DMS153 (cell line): ENCODE results near the gene TCF15.

Experiments used
- DNase-seq: peaks from one replicate; lab custom pipeline; 2025; lab: John Stamatoyannopoulos, UW

The TCF15 gene, protein sequence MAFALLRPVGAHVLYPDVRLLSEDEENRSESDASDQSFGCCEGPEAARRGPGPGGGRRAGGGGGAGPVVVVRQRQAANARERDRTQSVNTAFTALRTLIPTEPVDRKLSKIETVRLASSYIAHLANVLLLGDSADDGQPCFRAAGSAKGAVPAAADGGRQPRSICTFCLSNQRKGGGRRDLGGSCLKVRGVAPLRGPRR

GRCh38 chr20:610130-611046 lies at the start of gene TCF15:
Gene TCF15 (minus strand): TSS chr20:610309. CDS start chr20:610237, 72 bp downstream.
- DNase-seq, result no peak

DNA sequence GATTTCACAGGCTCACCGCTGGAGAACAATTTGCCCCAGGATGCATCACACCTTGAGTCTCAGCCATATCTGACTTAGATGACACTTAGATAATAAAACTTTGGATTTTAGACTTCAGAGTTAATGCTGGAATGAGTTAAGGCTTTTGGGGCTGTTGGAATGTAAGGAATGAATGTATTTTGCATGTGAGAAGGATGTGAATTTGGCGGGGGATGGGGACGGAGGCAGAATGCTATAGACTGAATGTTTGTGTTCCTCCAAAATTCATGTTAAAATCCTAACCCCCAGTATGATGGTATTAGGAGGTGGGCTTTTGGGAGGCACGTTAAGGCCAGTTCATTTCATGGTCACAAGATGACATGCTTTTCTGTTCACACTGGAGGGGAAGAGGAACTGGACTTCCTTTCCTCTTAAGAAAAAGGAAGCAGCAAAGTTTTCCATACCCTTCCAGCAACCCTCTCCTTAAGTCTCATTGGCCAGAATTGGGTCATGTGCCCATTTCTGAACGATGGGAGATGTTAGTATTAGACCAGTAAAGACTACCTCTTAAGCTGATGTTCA lies 48.7 kb upstream of the TCF15 start:
- no peak for DNase-seq

GRCh38 chr20:658202-658601 lies 48.1 kb upstream of the TCF15 start:
- no peak for DNase-seq

GRCh38 chr20:655726-656624 lies 45.9 kb upstream of the TCF15 start:
- DNase-seq, result no peak

- DNase-seq, result no peak
Measured at GRCh38 chr20:654417-654750, 44.3 kb upstream of the TCF15 start.

DNA sequence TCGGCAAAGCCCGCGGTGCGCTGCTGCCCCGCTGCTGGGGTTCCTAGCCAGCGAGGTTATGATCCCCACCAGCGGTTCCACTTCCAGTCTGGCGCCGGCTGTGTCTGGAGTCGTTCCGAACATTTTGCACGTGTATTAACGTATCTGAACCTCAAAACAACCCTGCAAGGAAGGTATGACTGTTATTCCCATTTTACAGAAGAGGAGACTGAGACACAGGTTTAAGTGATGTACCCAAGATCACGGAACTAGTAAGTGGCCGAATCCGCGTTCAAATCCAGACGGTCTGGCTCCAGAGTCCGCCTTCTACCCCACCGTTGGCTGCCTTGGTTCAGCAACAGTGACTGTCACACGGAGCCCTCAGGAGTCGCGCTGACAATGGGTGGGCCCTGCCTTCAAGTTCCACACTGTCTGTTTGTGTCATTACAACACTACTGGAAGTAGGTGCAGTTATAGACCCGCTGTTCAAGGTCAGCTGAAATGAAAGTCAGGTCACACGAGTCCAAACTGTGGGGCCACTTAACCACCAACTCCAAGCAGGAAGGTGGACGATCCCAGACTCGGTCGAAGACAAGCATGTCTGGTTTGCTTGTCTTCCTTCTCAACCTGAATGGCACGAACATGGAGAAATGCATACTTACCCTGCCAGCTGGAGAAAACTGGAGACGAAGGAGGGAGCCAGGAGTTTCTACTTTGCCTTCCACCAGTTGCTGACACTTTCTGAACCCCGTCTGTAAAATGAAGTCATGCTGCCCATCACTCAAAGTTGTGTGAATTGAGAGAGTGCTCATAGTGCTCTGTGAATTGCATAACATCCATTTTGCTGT lies 43.7 kb upstream of the TCF15 start:
- no peak for DNase-seq

- peak; percentile 15 for DNase-seq
Measured at GRCh38 chr20:653110-653589, 43.0 kb upstream of the TCF15 start, which contains the start of gene SRXN1. Gene SRXN1 (minus strand): TSS chr20:653200. CDS start chr20:653185, 15 bp downstream.

- no peak for DNase-seq
Measured at GRCh38 chr20:652615-653109, 42.6 kb upstream of the TCF15 start.

- no peak for DNase-seq
Measured at GRCh38 chr20:651713-652614, 41.9 kb upstream of the TCF15 start.

- no peak for DNase-seq
Measured at GRCh38 chr20:650954-651353, 40.8 kb upstream of the TCF15 start.

DNA sequence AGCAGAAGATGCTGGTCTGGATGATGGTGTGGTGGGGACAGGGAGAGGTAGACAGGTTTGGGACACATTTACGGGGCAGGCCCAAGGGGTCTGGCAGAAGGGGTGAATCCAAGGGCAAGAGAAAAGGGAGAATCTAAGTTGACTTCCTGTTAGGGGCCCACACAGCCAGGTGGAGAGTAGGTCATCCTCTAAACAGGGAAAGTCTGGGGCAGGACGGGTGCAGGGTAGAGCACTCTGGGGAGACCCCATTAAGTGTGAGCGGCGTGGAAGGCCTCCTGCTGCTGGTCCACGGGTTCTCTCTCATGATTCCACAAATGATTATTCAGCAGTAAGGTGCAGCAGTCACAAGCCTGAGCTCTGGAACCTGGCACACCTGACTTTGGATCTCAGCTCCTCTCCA lies 40.2 kb upstream of the TCF15 start:
- DNase-seq, result no peak

DNA sequence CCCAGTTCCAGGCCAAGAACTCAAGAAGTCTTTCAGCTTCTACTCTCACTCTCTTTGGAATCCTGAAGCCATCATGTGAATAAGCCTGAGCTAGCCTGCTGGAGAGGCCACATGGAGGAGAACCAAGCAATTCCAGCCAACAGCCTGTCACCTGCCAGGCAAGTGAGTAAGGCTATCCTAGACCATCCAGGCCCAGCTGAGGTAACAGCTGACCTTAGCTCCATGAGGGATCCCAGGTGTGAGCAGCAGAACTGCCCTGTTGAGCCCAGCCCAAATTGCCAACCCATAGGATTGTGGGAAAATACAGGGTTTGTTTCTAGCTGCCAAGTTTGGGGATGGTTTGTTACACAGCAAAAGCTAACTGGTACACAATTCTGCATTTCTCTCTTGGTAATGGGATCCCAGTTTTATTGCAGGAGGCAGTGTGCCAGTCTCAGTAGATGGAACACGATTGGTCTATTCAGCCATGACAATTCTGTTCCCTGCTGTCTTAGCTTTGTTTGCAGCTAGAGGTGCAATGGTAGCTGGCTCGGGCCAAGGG lies 37.4 kb upstream of the TCF15 start:
- no peak for DNase-seq

DNA sequence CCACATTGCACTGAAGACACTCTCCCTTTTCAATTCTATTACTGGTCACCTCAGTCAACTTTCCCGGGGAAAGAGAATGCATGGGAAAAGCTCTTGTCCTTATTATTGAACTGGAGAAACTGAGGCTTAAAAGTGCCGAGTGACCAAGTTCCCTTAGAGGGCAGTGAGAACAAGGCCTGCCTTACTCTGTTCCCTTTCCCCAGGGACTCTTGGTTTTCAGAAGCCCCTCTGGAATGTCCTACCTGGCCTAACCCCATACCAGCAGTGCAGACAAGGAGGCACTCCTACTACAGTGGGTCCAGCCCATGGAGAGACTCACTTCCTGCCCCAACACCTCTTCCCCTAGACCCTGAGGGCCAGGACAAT lies 36.7 kb upstream of the TCF15 start:
- DNase-seq, result no peak

GRCh38 chr20:646107-646867 lies 36.2 kb upstream of the TCF15 start:
- no peak for DNase-seq

GRCh38 chr20:645318-646106 lies 35.4 kb upstream of the TCF15 start:
- peak; percentile 20 for DNase-seq

GRCh38 chr20:644692-645317 lies 34.7 kb upstream of the TCF15 start:
- no peak for DNase-seq

GRCh38 chr20:642398-643174 lies 32.5 kb upstream of the TCF15 start:
- no peak for DNase-seq
